Bone marrow (tissue), 2 donors: ENCODE results near the gene PAX5.

Experiments
- DNase-seq, 2 donors: peaks; one replicate each; lab custom pipeline; 2025; lab: John Stamatoyannopoulos, UW

The PAX5 gene

DNA sequence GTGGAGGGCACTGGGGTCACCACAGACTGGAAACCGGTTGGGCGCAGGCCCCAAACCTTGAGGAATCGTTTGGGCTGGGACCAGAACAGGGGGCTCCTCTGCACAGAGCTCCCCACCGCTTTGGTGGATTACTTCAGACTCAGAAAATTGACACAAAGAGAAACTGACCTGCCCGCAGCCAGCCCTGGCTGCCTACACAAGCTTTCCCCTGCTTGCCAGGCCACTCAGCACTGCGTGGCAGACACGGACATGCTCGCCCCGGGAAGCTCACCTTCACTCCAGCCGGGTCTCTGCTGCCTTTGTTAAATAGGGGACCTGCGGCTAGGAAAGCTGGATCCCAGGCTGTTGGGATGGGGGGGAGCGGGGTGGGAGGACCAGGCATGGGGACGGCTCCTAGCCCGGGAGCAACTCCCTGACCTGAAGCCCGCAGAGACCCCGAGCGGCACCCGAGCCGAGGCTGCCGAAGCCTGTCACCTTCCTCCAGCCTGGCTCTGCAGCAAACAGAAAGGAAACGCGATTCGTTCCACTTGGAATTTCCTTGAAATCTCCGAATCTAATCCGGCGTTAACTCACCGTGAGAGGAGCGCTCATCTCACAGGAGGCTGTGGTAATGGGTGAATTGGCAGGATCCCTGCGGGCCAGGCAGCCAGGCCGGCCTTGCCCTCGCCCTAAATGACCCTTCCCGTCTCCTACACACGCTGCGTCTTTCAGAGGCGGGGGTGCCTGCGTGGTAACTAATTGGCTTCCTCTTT is 8.8 kb downstream of the PAX5 start:
- DNase-seq: no peak

DNA sequence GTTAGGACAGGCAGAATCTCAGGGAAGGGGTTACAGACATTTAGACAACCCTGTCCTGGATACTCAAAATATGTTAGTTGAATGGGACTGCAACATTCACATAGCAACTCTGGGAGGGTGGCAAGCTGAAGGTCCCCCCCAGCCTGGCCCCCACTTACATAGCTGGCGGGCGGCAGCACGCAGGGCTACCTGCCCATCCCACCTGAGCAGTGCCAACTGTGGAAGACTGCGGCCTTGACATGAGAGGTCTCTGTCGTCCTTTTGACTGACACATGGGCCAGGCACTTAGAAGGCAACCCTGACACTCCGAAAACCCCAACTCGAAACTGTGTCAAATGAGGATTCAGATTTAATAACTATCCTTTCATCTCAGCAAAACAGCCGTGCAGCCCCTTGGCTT is 16.5 kb downstream of the PAX5 start:
- DNase-seq: no peak

DNA sequence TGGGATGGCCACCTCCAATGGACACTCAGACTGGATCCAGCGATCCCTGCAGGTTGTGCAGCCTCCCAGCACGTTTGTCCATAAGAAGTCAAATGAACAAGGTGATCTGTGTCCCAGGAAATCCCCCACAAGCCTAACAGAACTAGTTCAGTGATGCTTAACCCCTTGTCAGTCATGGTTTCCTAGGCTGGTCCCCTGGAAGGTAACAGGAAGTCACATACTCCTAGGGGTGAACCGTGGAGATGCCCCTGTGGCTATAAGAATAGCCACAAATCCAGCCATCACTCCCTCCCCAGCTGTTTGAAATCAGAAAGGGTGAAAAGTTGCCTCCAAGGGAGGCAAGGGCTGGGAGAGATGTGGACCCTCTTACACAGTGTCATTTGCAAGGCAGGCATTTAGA is 22.5 kb downstream of the PAX5 start:
- no peak for DNase-seq

DNA sequence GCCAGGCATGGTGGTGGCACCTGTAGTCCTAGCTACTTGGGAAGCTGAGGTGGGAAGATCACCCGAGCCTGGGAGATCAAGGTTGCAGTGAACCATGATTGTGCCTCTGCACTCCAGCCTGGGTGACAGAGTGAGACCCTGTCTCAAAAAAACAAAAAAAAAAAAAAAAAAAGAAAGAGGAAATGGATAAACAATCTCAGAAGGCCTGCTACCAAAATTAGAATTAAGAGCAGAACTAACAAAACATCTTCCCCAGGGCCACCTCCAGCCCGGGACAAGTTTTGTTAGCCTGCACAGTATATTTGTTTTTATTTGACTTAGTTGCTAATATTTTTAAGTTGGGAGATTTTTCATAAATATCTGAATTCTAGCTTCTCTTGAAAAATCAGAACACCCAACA is 23.1 kb downstream of the PAX5 start:
- no peak for DNase-seq

- no peak for DNase-seq
These were observed 23.9 kb downstream of the PAX5 start for GRCh38 chr9:37010180-37010579.

DNA sequence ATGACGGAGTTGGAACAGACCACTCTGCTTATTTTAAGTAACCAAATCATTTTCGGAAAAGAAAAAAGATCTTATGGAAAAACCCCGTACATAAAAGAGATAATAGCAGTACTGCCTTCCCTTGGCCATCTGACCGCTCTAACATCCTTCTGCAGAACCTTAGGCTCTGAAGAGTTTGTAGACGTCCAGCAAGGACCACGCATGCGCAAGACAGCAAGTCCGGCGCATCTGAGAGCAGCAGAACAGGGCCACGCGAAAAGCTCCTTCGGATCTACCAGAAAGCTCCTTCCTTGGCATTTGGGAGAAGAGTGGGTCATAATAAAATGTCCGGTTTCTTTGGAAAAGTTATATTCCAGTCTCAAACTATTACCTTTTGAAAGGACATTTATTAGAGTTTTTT is 26.8 kb downstream of the PAX5 start:
- DNase-seq: no peak

GRCh38 chr9:37005517-37006140 is 28.4 kb downstream of the PAX5 start:
- no peak for DNase-seq

GRCh38 chr9:37004424-37004935 is 29.6 kb downstream of the PAX5 start:
- no peak for DNase-seq

DNA sequence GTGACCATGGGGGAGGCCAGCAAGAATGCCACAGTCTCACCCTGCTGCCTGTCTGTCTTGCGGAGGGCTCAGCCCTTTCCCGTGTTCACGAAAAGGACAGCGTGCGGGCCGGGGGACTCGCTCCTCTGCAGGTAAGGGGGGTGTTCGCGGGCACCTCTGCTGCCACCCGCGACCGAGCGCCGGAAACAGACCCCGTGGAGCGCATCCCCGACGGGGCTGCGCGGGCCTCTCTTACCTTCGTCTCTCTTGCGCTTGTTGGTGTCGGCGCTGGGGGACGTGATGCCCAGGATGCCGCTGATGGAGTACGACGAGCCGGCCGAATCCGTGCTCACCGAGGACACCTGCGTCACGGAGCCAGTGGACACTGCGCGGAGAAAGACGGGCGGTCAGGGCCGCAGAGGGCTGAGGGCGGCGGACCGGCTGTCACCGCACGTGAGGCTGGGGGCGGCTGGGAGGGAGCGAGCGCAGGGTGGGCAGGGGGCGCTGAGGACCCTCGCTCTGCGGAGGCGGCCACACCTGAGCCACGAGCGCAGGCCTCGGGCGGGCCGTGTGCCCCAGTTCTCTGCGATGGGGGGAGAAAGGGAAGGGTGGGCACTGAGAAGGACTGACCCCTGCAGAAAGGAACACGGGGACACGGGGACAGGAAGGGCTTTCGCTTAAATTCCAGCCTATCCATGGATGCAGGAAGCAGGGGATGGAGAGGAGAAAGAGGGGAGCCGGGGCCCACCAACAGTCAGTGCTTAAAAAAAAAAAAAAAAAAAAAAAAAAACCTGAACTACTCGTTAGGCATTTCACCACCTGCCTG is 31.5 kb downstream of the PAX5 start:
- no peak for DNase-seq

DNA sequence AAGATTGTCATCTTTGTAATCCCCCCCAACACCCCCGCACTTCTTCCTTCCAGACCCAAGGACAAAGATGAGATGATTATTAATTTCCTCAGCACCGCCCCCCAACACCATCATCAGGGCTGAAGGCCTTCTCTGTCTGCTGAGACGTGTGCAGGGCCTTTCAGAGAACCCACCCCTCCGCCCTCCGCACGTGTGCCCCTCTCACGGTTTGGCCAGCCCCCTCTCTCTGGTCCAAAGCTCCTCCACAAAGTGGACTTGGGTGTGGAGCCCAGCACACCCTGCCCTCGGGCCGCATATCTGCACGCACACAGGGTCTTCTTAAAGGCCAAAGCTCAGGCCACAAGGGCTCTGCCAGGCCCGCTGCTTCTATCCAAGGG is 32.0 kb downstream of the PAX5 start:
- DNase-seq: no peak

DNA sequence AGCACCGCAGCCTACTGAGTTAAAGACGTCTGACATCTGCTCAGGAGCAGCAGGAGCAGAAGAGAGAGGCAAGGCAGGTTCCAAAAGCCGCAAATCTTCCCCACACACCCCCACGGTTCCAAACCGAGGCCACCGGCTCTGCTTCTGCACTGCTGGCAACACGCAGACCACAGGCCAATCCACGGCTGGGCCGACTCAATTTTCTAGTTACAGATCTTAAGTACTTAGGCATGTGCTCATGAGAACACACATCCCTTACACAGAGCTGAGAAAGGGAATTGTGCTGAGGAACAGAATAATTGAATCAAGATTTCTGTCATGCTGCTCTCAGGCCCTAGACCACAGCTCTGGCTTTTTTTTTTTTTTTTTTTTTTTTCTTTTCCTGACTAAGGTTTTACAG is 32.6 kb downstream of the PAX5 start:
- no peak for DNase-seq

DNA sequence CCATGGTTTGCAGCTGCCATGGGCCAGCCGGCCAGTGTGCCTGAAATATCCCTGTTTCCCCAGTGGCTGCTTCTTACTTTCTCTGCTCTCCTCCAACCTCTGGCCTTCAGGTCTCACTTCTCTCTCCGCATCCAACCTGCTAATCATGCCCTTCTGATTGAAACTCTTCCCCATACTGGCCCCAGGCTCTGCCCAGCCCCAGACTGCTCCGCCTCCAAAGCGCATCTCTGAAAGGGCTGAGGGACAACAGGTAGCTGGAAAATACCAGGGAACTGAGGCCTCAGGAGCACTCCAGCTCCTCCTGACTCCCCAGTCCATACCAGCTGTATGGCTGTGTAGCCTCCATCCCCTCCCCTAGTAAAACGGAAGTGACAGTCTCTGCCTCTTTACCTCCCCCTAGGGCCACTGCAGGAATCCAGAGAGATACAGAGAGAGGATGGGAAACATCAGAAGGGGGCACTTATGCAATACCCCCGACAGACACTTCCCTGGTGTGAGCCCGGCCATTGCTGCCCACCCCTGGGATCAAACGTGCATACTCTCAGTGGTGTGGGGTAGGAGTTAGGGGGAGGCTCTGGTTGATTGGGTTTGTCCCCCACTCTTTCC is 34.2 kb downstream of the PAX5 start:
- DNase-seq: no peak

DNA sequence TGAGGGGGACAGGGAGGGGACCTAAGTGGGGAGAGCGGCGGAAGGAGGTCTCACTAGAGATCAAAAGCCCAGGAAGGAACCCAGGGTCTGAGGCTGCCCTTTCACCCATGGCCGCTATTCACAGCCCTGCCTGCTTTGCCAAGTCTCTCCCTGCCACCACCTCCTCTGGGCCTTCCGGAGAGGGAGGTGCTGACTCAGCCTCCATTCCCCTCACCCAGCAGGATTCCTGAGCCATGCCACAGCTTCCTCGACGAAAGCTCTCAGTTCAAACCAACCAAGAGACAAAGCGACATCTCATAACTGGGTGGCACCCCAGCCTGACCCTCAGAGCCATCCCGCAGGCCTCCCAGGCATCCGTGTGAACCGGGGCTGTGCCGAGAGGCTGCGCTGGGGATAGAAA is 36.7 kb downstream of the PAX5 start:
- no peak for DNase-seq

- DNase-seq: no peak
These were observed 37.4 kb downstream of the PAX5 start for GRCh38 chr9:36996706-36997086.

GRCh38 chr9:36995927-36996705 is 38.0 kb downstream of the PAX5 start:
- DNase-seq: peak; percentile 8 to 57

GRCh38 chr9:36993933-36994764 is 39.9 kb downstream of the PAX5 start:
- no peak for DNase-seq

- DNase-seq: no peak
These were observed 41.4 kb downstream of the PAX5 start for GRCh38 chr9:36992501-36993316.

- DNase-seq: no peak
These were observed 42.4 kb downstream of the PAX5 start for GRCh38 chr9:36991516-36992134.

- no peak for DNase-seq
These were observed 45.2 kb downstream of the PAX5 start for GRCh38 chr9:36988848-36989247.
